Naive thymus-derived CD4-positive, alpha-beta T cell (primary cell): ENCODE results near the gene TNIK. TPM values are rescaled to one million over a fixed set of nuclear protein-coding genes. Genes with fewer than 3 reads are reported as not detected.
A peak's percentile ranks its signal among the peaks of the same experiment; 100 is the strongest.

Source experiments
- ATAC-seq: fragments of 150-1000 bp; cut with Tn5 transposase; 2 replicates; pipeline ENCODE4 v1.10.0; 2021; ENCODE audit warnings: mild to moderate bottlenecking, moderate library complexity
- CTCF ChIA-PET: fragments of 350-600 bp; sonication (Branson Sonifier 250); formaldehyde crosslinking; loops from one replicate; lab custom pipeline; 2021; ENCODE audit warnings: antibody characterized with exemption; lab: Charles Lee
- POLR2A ChIA-PET: fragments of 350-600 bp; sonication (Branson Sonifier 250); formaldehyde crosslinking; loops from one replicate; lab custom pipeline; 2021; ENCODE audit warnings: antibody characterized with exemption, inconsistent platforms; lab: Charles Lee
- DNase-seq, 9 donors: peaks; one replicate each; pipeline versions ENCODE4 v3.0.0 to v3.0.0-alpha.2; 2020 to 2022; ENCODE audit warnings: mixed read lengths in 1 of 9
- H3K27ac ChIP-seq: one replicate; pipeline ENCODE4 v1.7.0; 2013; ENCODE audit warnings: mild to moderate bottlenecking, low read depth, low read length, moderate library complexity
- H3K27me3 ChIP-seq, 2 donors: one replicate each; pipeline ENCODE4 v1.7.0; 2013; ENCODE audit warnings: low read length in 2 of 2, mild to moderate bottlenecking in 2 of 2, moderate library complexity in 2 of 2; ENCODE audit not compliant: control insufficient read depth in 2 of 2, insufficient read depth in 2 of 2
- H3K36me3 ChIP-seq, 3 experiments: 1 replicate in 2 of 3; 2 replicates in 1 of 3; pipeline ENCODE4 v1.7.0; 2013; ENCODE audit warnings: low read length in 3 of 3, mild to moderate bottlenecking in 3 of 3, moderate library complexity in 1 of 3; ENCODE audit not compliant: insufficient read depth in 3 of 3, control insufficient read depth in 2 of 3
- H3K4me1 ChIP-seq, 2 donors: one replicate each; pipeline ENCODE4 v1.7.0; 2013; ENCODE audit warnings: low read length in 2 of 2, mild to moderate bottlenecking in 2 of 2, moderate library complexity in 1 of 2; ENCODE audit not compliant: control insufficient read depth in 2 of 2, insufficient read depth in 2 of 2
- H3K4me3 ChIP-seq: 2 replicates; pipeline ENCODE4 v1.7.0; 2013; ENCODE audit warnings: mild to moderate bottlenecking, low read length
- H3K9me3 ChIP-seq, 3 experiments: 1 replicate in 2 of 3; 2 replicates in 1 of 3; pipeline ENCODE4 v1.7.0; 2013; ENCODE audit warnings: low read length in 3 of 3; ENCODE audit not compliant: control insufficient read depth in 2 of 3
- H3K27ac Mint-ChIP-seq, 9 donors: one replicate each; pipeline ENCODE4 v1.8.0; 2020 to 2022; ENCODE audit warnings: mixed read lengths in 9 of 9, mild to moderate bottlenecking in 8 of 9, moderate library complexity in 5 of 9, inconsistent platforms in 2 of 9
- H3K27me3 Mint-ChIP-seq, 5 donors: one replicate each; pipeline ENCODE4 v1.8.0; 2021 to 2022; ENCODE audit warnings: mixed read lengths in 5 of 5, mild to moderate bottlenecking in 1 of 5
- H3K36me3 Mint-ChIP-seq, 5 donors: one replicate each; pipeline ENCODE4 v1.8.0; 2020 to 2022; ENCODE audit warnings: mixed read lengths in 5 of 5, mild to moderate bottlenecking in 3 of 5, inconsistent platforms in 1 of 5
- H3K4me1 Mint-ChIP-seq, 7 donors: one replicate each; pipeline ENCODE4 v1.8.0; 2020 to 2022; ENCODE audit warnings: mixed read lengths in 7 of 7, mild to moderate bottlenecking in 3 of 7, inconsistent platforms in 1 of 7
- H3K4me3 Mint-ChIP-seq, 10 donors: one replicate each; pipeline ENCODE4 v1.8.0; 2020 to 2022; ENCODE audit warnings: mild to moderate bottlenecking in 10 of 10, mixed read lengths in 10 of 10, moderate library complexity in 6 of 10, inconsistent platforms in 2 of 10
- H3K9me3 Mint-ChIP-seq, 11 donors: one replicate each; pipeline ENCODE4 v1.8.0; 2020 to 2022; ENCODE audit warnings: mixed read lengths in 11 of 11, mild to moderate bottlenecking in 4 of 11, inconsistent platforms in 1 of 11, moderate library complexity in 1 of 11
- intact Hi-C, 2 donors: fragments of 100-400 bp; cut with micrococcal nuclease; formaldehyde crosslinking; loops; one replicate each; pipeline ENCODE4 v1.15.1; 2023
- polyA plus RNA-seq, 2 donors: library from polyadenylated mRNA; unstranded; fragments of 300-500 nt; fragmentation: Illumina TruSeq; gene quantifications; one replicate each; pipeline ENCODE4 v1.2.3, GENCODE V29; 2021
- total RNA-seq, 6 experiments: library from RNA in 5 of 6; stranded (reverse) in 5 of 6; gene quantifications; 1 replicate in 5 of 6; 2 replicates in 1 of 6; pipeline ENCODE4 v1.2.3 and lab custom pipeline; 2021 to 2026

Gene TNIK
- total and polyA plus RNA-seq, 7 experiments from 2014 or later, result 20.2 to 74.9 (median 66.3) TPM

DNA sequence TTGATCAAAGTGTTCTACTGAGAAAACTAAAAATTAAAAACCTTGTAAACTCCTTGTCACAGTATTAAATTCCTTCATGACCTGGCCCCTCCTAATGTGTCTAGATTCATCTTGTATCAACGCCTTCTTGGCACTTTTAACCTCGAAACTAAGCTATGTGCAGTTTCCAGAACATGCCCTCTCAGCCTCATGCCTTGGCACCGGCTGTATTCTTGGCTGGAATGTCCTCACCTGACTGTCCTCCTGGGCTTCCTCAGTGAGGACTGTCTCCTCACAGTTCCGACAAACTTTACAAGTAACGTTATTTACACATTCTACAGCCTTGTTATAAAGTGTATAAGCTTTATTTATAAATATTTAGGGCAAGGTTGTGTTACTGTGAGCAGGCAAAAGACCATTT, 237.2 kb downstream of the TNIK start:
- H3K36me3 ChIP-seq, result peaks cover 0 to 17% (median 0%) of the 10 kb centered on the region in 3 experiments
- Mint-ChIP-seq H3K4me1 (peaks cover 0 to 64% (median 45%) of the 10 kb centered on the region in 7 donors), H3K9me3 (peaks cover 0 to 18% (median 10%) of the 10 kb centered on the region in 11 donors), H3K4me3 (no peak overlapping the region), H3K36me3 (peaks cover 2 to 54% (median 39%) of the 10 kb centered on the region in 5 donors), H3K27me3 (no peaks in the 10 kb centered on the region), H3K27ac (peak overlapping the region in 1 of 9 donors; percentile 54)
- peaks cover 6 to 11% of the 10 kb centered on the region in 2 donors for H3K4me1 ChIP-seq
- no peaks in the 10 kb centered on the region for H3K27me3 ChIP-seq
- no peak overlapping the region for H3K27ac ChIP-seq
- intact Hi-C loops, result no loop called here
- ChIA-PET CTCF (no interaction called here), POLR2A (interaction anchor here (1.4 to 1.7 kb wide), 2 partner anchors 23 to 33 kb away, joined by 3 to 4 read pairs; no protein-coding TSS in a partner anchor)
- H3K4me3 ChIP-seq, result no peak overlapping the region
- ATAC-seq, result no peak
- H3K9me3 ChIP-seq, result peaks cover 0 to 8% (median 0%) of the 10 kb centered on the region in 3 experiments
- DNase-seq, result no peak

DNA sequence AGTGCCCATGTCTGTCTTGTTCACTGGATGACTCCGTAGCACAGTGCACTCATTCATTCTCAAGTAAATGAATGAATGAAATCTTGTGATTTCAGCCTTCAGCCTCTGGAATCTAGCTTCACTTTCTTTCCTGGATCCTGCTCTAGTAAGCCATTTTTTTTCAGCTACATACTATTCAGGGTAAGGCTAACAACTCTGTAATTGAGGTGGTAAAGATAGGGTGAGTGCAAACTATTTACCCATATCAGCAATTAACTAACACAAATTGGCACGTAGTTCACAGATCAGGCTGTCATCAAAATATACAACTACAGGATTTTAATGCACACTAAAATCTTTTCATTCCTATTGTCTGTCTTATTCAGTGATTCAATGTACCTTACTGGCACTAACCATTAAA, 238.6 kb downstream of the TNIK start:
- Histone ChIP-seq H3K4me1 (peaks cover 6 to 11% of the 10 kb centered on the region in 2 donors), H3K36me3 (peaks cover 0 to 6% (median 0%) of the 10 kb centered on the region in 3 experiments), H3K9me3 (peaks cover 0 to 8% (median 0%) of the 10 kb centered on the region in 3 experiments), H3K4me3 (no peak overlapping the region), H3K27ac (no peak overlapping the region), H3K27me3 (no peaks in the 10 kb centered on the region)
- ChIA-PET CTCF (interaction anchor here (1.2 kb wide), 1 partner anchor 34 kb away, joined by 3 read pairs; no protein-coding TSS in a partner anchor), POLR2A (interaction anchor here (1.3 kb wide), 1 partner anchor 107 kb away, joined by 3 read pairs; no protein-coding TSS in a partner anchor)
- no peak for ATAC-seq
- peaks cover 5 to 72% (median 50%) of the 10 kb centered on the region in 7 donors for H3K4me1 Mint-ChIP-seq
- DNase-seq, result no peak
- H3K36me3 Mint-ChIP-seq, result peaks cover 0 to 42% (median 27%) of the 10 kb centered on the region in 5 donors
- intact Hi-C loops, result no loop called here
- peak overlapping the region in 2 of 9 donors; percentile 8 to 31 for H3K27ac Mint-ChIP-seq
- peaks cover 0 to 14% (median 10%) of the 10 kb centered on the region in 11 donors for H3K9me3 Mint-ChIP-seq
- no peaks in the 10 kb centered on the region for H3K27me3 Mint-ChIP-seq
- no peak overlapping the region for H3K4me3 Mint-ChIP-seq

DNA sequence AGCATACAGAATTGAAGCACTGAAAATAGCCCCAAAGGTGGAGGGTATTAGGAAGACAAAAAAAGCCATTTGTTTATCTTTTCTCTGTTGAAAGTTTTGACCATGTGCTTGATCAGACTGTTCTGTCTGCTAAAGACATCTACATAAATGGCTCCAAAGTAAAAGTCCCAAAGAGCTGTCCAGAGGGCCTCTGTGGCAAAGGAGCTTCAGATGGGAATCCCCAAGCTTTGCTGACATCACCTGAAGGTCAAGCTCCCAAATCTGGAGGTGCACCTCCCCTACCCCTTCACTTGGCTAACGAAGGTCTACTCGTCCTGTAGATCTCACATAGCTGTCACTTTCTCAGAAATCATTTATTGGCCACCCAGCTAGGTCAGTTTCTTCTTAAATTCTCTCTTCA, 239.1 kb downstream of the TNIK start:
- DNase-seq (no peak), ATAC-seq (no peak)
- Histone ChIP-seq H3K4me1 (peaks cover 6 to 11% of the 10 kb centered on the region in 2 donors), H3K27me3 (no peaks in the 10 kb centered on the region), H3K36me3 (peaks cover 0 to 4% (median 0%) of the 10 kb centered on the region in 3 experiments), H3K27ac (no peak overlapping the region), H3K9me3 (peaks cover 0 to 5% (median 0%) of the 10 kb centered on the region in 3 experiments), H3K4me3 (no peak overlapping the region)
- peaks cover 0 to 39% (median 24%) of the 10 kb centered on the region in 5 donors for H3K36me3 Mint-ChIP-seq
- ChIA-PET POLR2A (interaction anchor here (1.3 kb wide), 1 partner anchor 108 kb away, joined by 3 read pairs; no protein-coding TSS in a partner anchor), CTCF (interaction anchor here (1.2 kb wide), 1 partner anchor 34 kb away, joined by 3 read pairs; no protein-coding TSS in a partner anchor)
- H3K9me3 Mint-ChIP-seq, result peaks cover 0 to 11% (median 6%) of the 10 kb centered on the region in 11 donors
- intact Hi-C loops, result no loop called here
- H3K27me3 Mint-ChIP-seq, result no peaks in the 10 kb centered on the region
- no peak overlapping the region for H3K4me3 Mint-ChIP-seq
- peak overlapping the region in 1 of 9 donors; percentile 8 for H3K27ac Mint-ChIP-seq
- peaks cover 5 to 69% (median 47%) of the 10 kb centered on the region in 7 donors for H3K4me1 Mint-ChIP-seq

DNA sequence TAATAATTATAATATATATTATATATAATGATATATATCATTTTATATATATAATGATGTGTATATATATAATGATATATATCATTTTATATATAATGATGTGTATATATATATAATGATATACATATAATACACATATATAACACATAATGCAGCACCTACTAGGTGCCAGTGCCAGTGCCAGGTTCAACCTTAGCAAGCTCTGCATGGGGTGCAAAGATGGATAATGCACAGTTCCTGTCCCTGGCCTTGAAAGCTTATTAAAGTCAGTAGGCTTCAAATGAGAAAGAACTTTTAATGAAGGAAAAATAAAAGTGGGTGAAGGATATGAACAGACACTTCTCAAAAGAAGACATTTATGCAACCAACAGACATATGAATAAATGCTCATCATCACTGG, 240.9 kb downstream of the TNIK start:
- Mint-ChIP-seq H3K4me3 (no peak overlapping the region), H3K27me3 (no peaks in the 10 kb centered on the region), H3K4me1 (peaks cover 5 to 53% (median 29%) of the 10 kb centered on the region in 7 donors), H3K9me3 (no peaks in the 10 kb centered on the region), H3K36me3 (peaks cover 0 to 25% (median 10%) of the 10 kb centered on the region in 5 donors), H3K27ac (no peak overlapping the region)
- intact Hi-C loops, result no loop called here
- DNase-seq (no peak), ATAC-seq (no peak)
- Histone ChIP-seq H3K4me1 (no peaks in the 10 kb centered on the region), H3K9me3 (no peaks in the 10 kb centered on the region), H3K4me3 (no peak overlapping the region), H3K36me3 (no peaks in the 10 kb centered on the region), H3K27ac (no peak overlapping the region), H3K27me3 (no peaks in the 10 kb centered on the region)
- ChIA-PET CTCF (no interaction called here), POLR2A (no interaction called here)

DNA sequence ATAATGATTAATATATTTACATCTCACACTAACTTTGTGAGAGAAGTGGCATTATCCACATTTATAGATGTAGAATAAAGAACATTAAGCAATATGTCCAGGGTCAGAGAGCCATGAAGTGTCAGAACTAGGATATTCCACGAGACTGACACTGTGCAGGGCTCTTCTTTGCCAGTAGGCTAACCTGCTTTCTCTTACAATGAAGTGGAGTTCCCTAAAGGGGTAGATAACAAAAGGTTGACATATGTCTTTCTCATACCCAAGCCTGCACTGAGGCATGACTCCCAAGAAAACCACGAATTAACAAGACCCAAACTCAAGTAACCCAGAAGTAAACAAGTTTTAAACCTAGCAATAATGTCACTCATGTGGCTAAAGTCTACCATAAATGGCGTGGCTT, 242.1 kb downstream of the TNIK start:
- no peak overlapping the region for H3K4me3 ChIP-seq
- POLR2A ChIA-PET, result interaction anchor here (0.7 kb wide), 1 partner anchor 31 kb away, joined by 4 read pairs; no protein-coding TSS in a partner anchor
- no peak overlapping the region for H3K27ac ChIP-seq
- peaks cover 0 to 22% (median 7%) of the 10 kb centered on the region in 5 donors for H3K36me3 Mint-ChIP-seq
- CTCF ChIA-PET, result no interaction called here
- H3K27ac Mint-ChIP-seq, result no peak overlapping the region
- no peaks in the 10 kb centered on the region for H3K4me1 ChIP-seq
- intact Hi-C loops, result no loop called here
- DNase-seq (no peak), ATAC-seq (no peak)
- no peaks in the 10 kb centered on the region for H3K36me3 ChIP-seq
- no peaks in the 10 kb centered on the region for H3K9me3 Mint-ChIP-seq
- H3K27me3 ChIP-seq, result no peaks in the 10 kb centered on the region
- no peak overlapping the region for H3K4me3 Mint-ChIP-seq
- H3K27me3 Mint-ChIP-seq, result no peaks in the 10 kb centered on the region
- no peaks in the 10 kb centered on the region for H3K9me3 ChIP-seq
- H3K4me1 Mint-ChIP-seq, result peaks cover 8 to 57% (median 29%) of the 10 kb centered on the region in 7 donors

DNA sequence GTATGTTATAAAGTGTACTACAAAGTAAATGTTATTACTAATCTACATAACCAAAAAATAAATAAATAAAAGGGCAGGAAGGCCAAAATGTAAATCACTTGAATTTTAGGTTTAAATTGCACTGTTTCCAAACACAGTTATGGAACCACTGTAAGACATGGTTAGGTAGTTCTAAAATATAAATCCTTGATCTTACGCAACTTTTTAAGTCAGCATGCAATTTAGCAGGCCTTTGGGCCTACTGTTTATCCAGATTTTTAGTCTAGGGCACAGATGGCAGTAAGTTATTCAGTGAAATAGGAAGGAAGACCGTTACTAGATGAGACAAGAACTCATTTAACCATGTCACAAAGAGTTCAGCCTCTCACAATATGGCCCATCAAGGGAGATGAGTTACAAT, 246.3 kb downstream of the TNIK start:
- Mint-ChIP-seq H3K27ac (peak overlapping the region in 1 of 9 donors; percentile 71), H3K9me3 (peaks cover 0 to 2% (median 0%) of the 10 kb centered on the region in 11 donors), H3K4me3 (no peak overlapping the region), H3K36me3 (peaks cover 9 to 36% (median 29%) of the 10 kb centered on the region in 5 donors), H3K4me1 (peaks cover 10 to 57% (median 39%) of the 10 kb centered on the region in 7 donors), H3K27me3 (no peaks in the 10 kb centered on the region)
- no peak overlapping the region for H3K4me3 ChIP-seq
- CTCF ChIA-PET, result no interaction called here
- H3K36me3 ChIP-seq, result peaks cover 0 to 10% (median 4%) of the 10 kb centered on the region in 3 experiments
- no peaks in the 10 kb centered on the region for H3K27me3 ChIP-seq
- H3K27ac ChIP-seq, result no peak overlapping the region
- POLR2A ChIA-PET, result interaction anchor here (0.9 kb wide), 1 partner anchor 10 kb away, joined by 4 read pairs; no protein-coding TSS in a partner anchor
- DNase-seq (no peak), ATAC-seq (no peak)
- intact Hi-C loops, result loop anchor here in 1 of 2 donors (2.0 kb wide), 1 partner anchor 17 kb away; no protein-coding TSS in a partner anchor
- no peaks in the 10 kb centered on the region for H3K9me3 ChIP-seq
- peaks cover 0 to 3% of the 10 kb centered on the region in 2 donors for H3K4me1 ChIP-seq
